HG02970 (cell line): ENCODE results near the gene ST8SIA6.
A peak's percentile ranks its signal among the peaks of the same experiment; 100 is the strongest.

Experiments used
- ATAC-seq: cut with Tn5 transposase; IDR thresholded peaks from one replicate; pipeline ENCODE4 v1.9.1; 2021; ENCODE audit warnings: mild to moderate bottlenecking, moderate library complexity, moderate number of reproducible peaks; ENCODE audit not compliant: unreplicated experiment, low FRiP score

Gene ST8SIA6

GRCh38 chr10:17387861-17388503 lies 66.4 kb downstream of the ST8SIA6 start:
- ATAC-seq: no peak

GRCh38 chr10:17386616-17387075 lies 67.7 kb downstream of the ST8SIA6 start:
- no peak for ATAC-seq

DNA sequence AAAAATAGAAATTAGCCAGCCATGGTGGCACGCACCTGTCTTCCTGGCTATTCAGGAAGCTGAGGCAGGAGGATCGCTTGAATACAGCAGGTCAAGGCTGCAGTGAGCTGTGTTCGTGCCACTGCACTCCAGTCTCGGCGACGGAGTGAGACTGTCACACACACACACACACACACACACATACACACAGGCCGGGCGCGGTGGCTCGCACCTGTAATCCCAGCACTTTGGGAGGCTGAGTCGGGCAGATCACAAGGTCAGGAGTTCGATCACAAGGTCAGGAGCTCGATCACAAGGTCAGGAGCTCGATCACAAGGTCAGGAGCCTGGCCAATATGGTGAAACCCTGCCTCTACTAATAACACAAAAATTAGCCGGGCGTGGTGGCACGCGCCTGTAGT lies 68.4 kb downstream of the ST8SIA6 start:
- no peak for ATAC-seq

- no peak for ATAC-seq
Measured at GRCh38 chr10:17385066-17385465, 69.3 kb downstream of the ST8SIA6 start.

GRCh38 chr10:17383801-17384555 lies 70.4 kb downstream of the ST8SIA6 start:
- ATAC-seq: no peak

DNA sequence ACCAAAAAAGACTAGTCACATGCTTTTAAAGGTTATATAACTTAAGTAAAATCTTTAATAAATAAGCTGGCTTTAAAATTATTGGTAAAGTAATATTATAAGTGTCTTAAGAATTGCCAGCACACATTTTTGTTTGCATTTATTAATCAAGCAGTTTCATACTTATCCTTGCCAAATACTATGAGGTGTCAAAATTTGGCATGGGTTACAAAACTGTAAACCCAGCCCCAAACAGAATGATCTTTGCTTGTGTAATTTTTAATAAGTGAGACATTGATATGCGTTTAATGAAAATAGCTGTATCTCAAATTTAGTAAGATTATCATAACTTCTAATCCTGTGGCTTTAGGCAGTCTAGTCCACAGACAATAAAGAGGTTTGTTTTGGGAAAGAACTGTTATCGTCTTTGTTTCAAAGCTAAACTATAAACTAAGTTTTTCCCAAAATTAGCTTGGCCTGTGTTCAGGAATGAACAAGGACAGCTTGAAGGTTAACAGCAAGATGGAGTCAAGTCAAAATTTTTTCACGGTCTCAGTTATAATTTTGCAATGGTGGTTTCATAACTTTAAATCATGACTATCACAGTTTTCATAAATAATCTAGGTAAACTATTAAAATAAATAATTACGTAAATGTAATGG lies 72.8 kb downstream of the ST8SIA6 start:
- ATAC-seq: no peak

DNA sequence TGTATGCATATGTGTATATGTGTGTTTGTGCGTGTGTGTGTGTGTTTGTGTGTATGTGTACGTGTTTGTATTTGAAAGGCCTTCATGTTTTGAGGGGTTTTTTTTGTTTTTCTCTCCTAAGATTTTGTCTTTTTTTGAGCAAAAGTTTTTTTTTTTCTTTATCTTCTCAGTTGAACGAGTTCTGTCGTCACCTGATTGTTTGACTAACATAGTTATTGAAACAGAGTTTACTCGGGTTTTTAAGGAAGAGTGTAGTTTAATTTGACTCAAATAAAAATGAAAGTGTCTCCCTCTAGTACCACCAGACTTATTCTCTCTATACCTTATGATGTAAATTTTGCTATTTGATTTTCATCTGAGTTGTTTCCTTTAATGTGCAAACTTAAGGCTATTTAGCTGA lies 73.5 kb downstream of the ST8SIA6 start:
- ATAC-seq: no peak

GRCh38 chr10:17380016-17380415 lies 74.4 kb downstream of the ST8SIA6 start:
- ATAC-seq: no peak

GRCh38 chr10:17379151-17379690 lies 75.2 kb downstream of the ST8SIA6 start:
- ATAC-seq: no peak

GRCh38 chr10:17375936-17376584 lies 78.3 kb downstream of the ST8SIA6 start:
- ATAC-seq: no peak

GRCh38 chr10:17368708-17369272 lies 85.6 kb downstream of the ST8SIA6 start:
- no peak for ATAC-seq

- ATAC-seq: no peak
Measured at GRCh38 chr10:17366705-17367104, 87.7 kb downstream of the ST8SIA6 start.

GRCh38 chr10:17365402-17365801 lies 89.0 kb downstream of the ST8SIA6 start:
- ATAC-seq: peak; percentile 60

- ATAC-seq: no peak
Measured at GRCh38 chr10:17358461-17358860, 95.9 kb downstream of the ST8SIA6 start.

- no peak for ATAC-seq
Measured at GRCh38 chr10:17357781-17358180, 96.6 kb downstream of the ST8SIA6 start.

DNA sequence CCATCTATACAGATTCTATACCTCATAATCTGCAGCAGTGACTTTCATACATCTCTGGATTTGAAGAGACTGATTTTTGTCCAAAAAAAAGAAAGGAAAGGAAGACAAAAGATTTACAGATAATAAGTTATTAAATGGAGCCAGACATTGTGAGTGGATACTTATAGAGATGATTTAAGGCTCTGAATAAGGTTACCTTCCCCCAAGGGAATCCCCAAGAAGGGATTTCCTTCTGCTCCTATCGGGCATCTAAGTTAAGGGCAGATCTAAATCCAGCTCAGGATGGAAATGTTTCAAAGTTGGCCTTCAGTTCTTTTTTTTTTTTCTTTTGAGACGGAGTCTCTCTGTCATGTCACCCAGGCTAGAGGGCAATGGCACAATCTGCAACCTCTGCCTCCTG lies 97.6 kb downstream of the ST8SIA6 start:
- no peak for ATAC-seq

DNA sequence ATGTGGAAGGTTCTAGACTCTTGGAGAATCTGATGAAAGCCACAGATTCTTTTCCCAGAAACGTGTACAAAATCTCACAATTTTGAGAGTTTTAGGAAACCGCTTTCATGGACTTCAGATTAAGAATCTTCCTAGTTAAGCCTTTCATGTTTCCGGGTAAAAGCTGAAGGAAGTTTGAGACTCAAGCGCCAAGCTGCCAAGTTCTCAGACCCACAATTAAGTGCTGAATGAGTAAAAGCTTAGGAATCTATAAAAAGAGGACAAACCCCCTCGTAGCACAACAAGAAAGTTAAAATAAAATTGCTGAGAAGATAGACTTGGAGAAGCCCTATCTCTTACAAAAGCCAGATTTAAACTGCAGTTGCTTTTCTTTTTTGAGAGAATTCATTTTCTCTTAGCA lies 99.6 kb downstream of the ST8SIA6 start:
- no peak for ATAC-seq

GRCh38 chr10:17353568-17354300 lies 100.7 kb downstream of the ST8SIA6 start:
- no peak for ATAC-seq

GRCh38 chr10:17352583-17352982 lies 101.8 kb downstream of the ST8SIA6 start:
- no peak for ATAC-seq

DNA sequence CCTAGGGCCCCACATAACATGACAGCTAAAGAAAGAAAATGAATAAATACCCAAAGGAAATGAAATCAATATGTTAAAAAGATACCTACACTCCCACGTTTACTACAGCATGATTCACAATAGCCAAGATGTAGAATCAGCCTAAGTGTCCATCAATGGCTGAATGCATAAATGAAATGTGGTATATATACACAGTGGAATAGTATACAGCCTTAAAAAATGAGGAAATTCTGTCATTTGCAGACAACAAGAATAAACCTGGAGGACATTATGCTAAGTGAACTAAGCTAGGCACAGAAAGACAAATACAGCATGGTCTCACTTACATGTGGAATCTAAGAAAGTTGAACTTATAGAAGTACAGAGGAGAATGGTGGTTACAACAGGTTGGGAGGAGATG lies 102.9 kb downstream of the ST8SIA6 start:
- ATAC-seq: no peak
